K562 (cell line): ENCODE results near the gene KCNS1.

Experiments used
- ELF4 ChIP-seq: fragments of 450-650 bp; formaldehyde crosslinking; IDR thresholded peaks from 2 replicates; pipeline ENCODE4 v1.4.0; 2022; ENCODE audit warnings: missing genetic modification characterization
- MCM5 ChIP-seq: fragments of 450-650 bp; IDR thresholded peaks from 2 replicates; pipeline ENCODE4 v1.6.1; 2016; ENCODE audit warnings: low read depth
- POLR2AphosphoS5 ChIP-seq: IDR thresholded peaks from 2 replicates; pipeline ENCODE4 v1.6.1; 2011; ENCODE audit warnings: mild to moderate bottlenecking, low read depth, low read length, moderate library complexity; ENCODE audit not compliant: control insufficient read depth, insufficient read depth
- SREBF1 ChIP-seq: fragments of 150-350 bp; IDR thresholded peaks from 2 replicates; pipeline ENCODE4 v1.6.1; 2014; ENCODE audit warnings: antibody characterized with exemption, low read depth, low read length, borderline replicate concordance
- TF ChIP-seq, protein P1 (sequence below), 3 experiments: IDR thresholded peaks in 2 of 3; conservative IDR thresholded peaks in 1 of 3; 2 replicates each; pipeline ENCODE4 v1.5.1; 2011 to 2012; ENCODE audit warnings: low read length in 3 of 3, mild to moderate bottlenecking in 3 of 3, control low read depth in 2 of 3, improper control_type of control experiment in 1 of 3, inconsistent platforms in 1 of 3, low read depth in 1 of 3, mixed read lengths in 1 of 3, moderate library complexity in 1 of 3; ENCODE audit not compliant: insufficient read depth in 2 of 3

DNA sequence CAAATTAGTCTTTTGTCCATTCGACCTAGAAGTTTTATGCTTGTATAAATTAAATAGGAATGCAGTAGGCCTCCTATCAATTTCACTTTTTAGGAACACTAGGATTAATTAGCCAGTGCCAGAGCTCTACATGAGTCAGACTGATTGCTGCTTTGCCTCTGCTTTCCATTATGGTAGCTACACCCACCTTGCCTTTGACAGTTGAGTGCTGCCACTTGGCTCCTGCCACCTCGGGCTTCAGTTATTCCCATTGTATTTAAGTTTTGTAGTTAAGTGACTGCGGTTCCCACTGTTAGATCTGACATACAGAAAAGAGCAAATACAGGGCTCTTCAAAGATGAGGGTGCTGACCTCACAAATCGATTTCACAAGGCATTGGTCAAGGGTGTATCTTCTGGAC is 39.9 kb upstream of the KCNS1 start:
- TF ChIP-seq, protein P1, sequence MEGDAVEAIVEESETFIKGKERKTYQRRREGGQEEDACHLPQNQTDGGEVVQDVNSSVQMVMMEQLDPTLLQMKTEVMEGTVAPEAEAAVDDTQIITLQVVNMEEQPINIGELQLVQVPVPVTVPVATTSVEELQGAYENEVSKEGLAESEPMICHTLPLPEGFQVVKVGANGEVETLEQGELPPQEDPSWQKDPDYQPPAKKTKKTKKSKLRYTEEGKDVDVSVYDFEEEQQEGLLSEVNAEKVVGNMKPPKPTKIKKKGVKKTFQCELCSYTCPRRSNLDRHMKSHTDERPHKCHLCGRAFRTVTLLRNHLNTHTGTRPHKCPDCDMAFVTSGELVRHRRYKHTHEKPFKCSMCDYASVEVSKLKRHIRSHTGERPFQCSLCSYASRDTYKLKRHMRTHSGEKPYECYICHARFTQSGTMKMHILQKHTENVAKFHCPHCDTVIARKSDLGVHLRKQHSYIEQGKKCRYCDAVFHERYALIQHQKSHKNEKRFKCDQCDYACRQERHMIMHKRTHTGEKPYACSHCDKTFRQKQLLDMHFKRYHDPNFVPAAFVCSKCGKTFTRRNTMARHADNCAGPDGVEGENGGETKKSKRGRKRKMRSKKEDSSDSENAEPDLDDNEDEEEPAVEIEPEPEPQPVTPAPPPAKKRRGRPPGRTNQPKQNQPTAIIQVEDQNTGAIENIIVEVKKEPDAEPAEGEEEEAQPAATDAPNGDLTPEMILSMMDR (IDR thresholded peaks at IDR 0.05 in 2 of 3, conservative IDR thresholded peaks at IDR 0.05 in 1 of 3; ENCODE audit: insufficient read depth in 2 of 3, low read depth in 1 of 3, low read length in 3 of 3): no peak
- TF ChIP-seq POLR2AphosphoS5 (no peak), ELF4 (no peak), MCM5 (no peak), SREBF1 (no peak)
